ENCODE results near the gene STXBP5. TPM values are rescaled to one million over a fixed set of nuclear protein-coding genes. Genes with fewer than 3 reads are reported as not detected.

Gene STXBP5
- total RNA-seq, 1 donor = 89.8 TPM

DNA sequence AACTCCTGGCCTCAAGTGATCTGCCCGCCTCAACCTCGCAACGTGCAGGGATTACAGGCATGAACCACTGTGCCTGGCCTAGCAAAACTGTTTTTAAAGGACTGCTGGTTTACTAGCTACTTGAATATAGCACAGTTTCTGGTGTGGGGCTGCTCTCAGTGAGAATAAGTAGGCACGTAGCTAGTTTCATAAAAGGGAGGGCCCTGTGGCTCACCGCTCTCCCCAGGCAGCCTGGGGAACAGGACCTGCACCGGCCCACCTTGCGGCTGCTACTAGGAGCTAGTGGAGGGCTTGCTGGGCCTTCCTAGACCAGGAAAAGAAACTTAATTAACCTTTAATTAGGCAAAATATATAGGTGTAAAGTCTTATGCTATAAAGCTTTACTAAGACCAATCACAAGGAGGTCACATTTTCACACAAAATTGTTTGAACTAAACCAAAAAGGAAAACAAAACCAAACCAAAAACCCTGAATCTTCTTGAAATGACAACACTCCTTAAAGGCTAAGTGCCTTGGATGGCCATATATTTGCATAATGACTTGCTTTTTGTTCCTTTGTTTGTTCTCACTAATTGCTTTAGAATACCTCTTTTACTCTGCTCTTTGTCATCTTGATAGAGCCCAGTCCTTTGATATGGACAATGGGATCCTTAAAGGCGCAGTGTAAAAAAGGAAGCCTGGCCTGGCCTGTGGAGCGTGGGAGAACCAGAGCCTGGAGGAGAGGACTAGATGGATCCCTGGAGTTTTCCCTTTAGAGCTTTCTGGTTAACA is 234.7 kb downstream of the STXBP5 start:
- no peak for DNase-seq (ENCODE audit: low read depth)
- no peak overlapping the region for H3K4me3 ChIP-seq (ENCODE audit: low read depth, low read length)
- TF ChIP-seq, protein P1, sequence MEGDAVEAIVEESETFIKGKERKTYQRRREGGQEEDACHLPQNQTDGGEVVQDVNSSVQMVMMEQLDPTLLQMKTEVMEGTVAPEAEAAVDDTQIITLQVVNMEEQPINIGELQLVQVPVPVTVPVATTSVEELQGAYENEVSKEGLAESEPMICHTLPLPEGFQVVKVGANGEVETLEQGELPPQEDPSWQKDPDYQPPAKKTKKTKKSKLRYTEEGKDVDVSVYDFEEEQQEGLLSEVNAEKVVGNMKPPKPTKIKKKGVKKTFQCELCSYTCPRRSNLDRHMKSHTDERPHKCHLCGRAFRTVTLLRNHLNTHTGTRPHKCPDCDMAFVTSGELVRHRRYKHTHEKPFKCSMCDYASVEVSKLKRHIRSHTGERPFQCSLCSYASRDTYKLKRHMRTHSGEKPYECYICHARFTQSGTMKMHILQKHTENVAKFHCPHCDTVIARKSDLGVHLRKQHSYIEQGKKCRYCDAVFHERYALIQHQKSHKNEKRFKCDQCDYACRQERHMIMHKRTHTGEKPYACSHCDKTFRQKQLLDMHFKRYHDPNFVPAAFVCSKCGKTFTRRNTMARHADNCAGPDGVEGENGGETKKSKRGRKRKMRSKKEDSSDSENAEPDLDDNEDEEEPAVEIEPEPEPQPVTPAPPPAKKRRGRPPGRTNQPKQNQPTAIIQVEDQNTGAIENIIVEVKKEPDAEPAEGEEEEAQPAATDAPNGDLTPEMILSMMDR (IDR thresholded peaks at IDR 0.05; ENCODE audit: insufficient read depth, low read depth, low read length) = no peak

Small RNA genes within 50 kb of the gene (small RNA-seq; reads per million reads assigned to genes)
- not detected for gene AL355365.1

Measured in fibroblast of villous mesenchyme (primary cell).